Ishikawa (cell line): Measurements from ENCODE around the gene ASPM.

ENCODE experiments used
- CREB1 ChIP-seq: IDR thresholded peaks from 2 replicates; pipeline ENCODE4 v1.6.1; 2012; ENCODE audit warnings: low read depth
- EP300 ChIP-seq: IDR thresholded peaks from 2 replicates; pipeline ENCODE4 v1.6.1; 2012; ENCODE audit warnings: borderline replicate concordance
- NFIC ChIP-seq: IDR thresholded peaks from 2 replicates; pipeline ENCODE4 v1.6.1; 2012
- RAD21 ChIP-seq: IDR thresholded peaks from 2 replicates; pipeline ENCODE4 v1.6.1; 2012; ENCODE audit warnings: low read depth
- REST ChIP-seq: IDR thresholded peaks from 2 replicates; pipeline ENCODE4 v1.6.1; 2012; ENCODE audit warnings: low read depth, mild to moderate bottlenecking
- TAF1 ChIP-seq: IDR thresholded peaks from 2 replicates; pipeline ENCODE4 v1.6.1; 2012; ENCODE audit warnings: low read depth, mild to moderate bottlenecking
- TCF12 ChIP-seq: IDR thresholded peaks from 2 replicates; pipeline ENCODE4 v1.6.1; 2012; ENCODE audit warnings: low read depth
- TEAD4 ChIP-seq: IDR thresholded peaks from 2 replicates; pipeline ENCODE4 v1.6.1; 2012
- ZBTB7A ChIP-seq: IDR thresholded peaks from 2 replicates; pipeline ENCODE4 v1.6.1; 2012; ENCODE audit warnings: low read depth

- TF ChIP-seq NFIC (no peak), EP300 (no peak), TCF12 (no peak), TAF1 (no peak), CREB1 (no peak), TEAD4 (peak; percentile 38; the same call in 1 of the 2 replicates), REST (no peak), ZBTB7A (no peak), RAD21 (no peak)
These were observed 15.7 kb downstream of the ASPM start for GRCh38 chr1:197130677-197131304.
